Activated CD4-positive, CD25-positive, alpha-beta regulatory T cell treated with anti-CD3 and anti-CD28 coated beads, Interleukin-2, amount 50 U/mL, for 72 hours (primary cell): ENCODE results near the gene GPR155.
A peak's percentile ranks its signal among the peaks of the same experiment; 100 is the strongest.

Source experiments
- DNase-seq: peaks from one replicate; pipeline ENCODE4 v3.0.0; 2021

The GPR155 gene

GRCh38 chr2:174486563-174487107, at the start of gene GPR155:
Gene GPR155, minus strand, starts transcription at chr2:174487029. Its CDS starts 5,073 bp downstream, at chr2:174481956.
- no peak for DNase-seq

- no peak for DNase-seq
Measured at GRCh38 chr2:174535757-174536703, 49.2 kb upstream of the GPR155 start.

GRCh38 chr2:174535083-174535482, 48.3 kb upstream of the GPR155 start:
- DNase-seq = no peak

- no peak for DNase-seq
Measured at GRCh38 chr2:174529916-174530315, 43.1 kb upstream of the GPR155 start.

GRCh38 chr2:174527959-174528358, 41.1 kb upstream of the GPR155 start:
- no peak for DNase-seq

GRCh38 chr2:174527101-174527721, 40.4 kb upstream of the GPR155 start:
- no peak for DNase-seq

GRCh38 chr2:174524527-174524926, 37.7 kb upstream of the GPR155 start:
- DNase-seq = no peak

- no peak for DNase-seq
Measured at GRCh38 chr2:174522553-174522952, 35.7 kb upstream of the GPR155 start.

- DNase-seq = no peak
Measured at GRCh38 chr2:174518395-174518794, 31.6 kb upstream of the GPR155 start.

GRCh38 chr2:174516501-174517378, 29.9 kb upstream of the GPR155 start:
- DNase-seq = no peak

GRCh38 chr2:174512345-174512744, 25.5 kb upstream of the GPR155 start:
- no peak for DNase-seq

GRCh38 chr2:174511580-174512260, 24.9 kb upstream of the GPR155 start:
- DNase-seq = no peak

- no peak for DNase-seq
Measured at GRCh38 chr2:174510583-174511189, 23.9 kb upstream of the GPR155 start.

GRCh38 chr2:174503161-174503809, 16.5 kb upstream of the GPR155 start:
- no peak for DNase-seq

- no peak for DNase-seq
Measured at GRCh38 chr2:174499371-174499770, 12.5 kb upstream of the GPR155 start.

- DNase-seq = no peak
Measured at GRCh38 chr2:174495365-174496012, 8.7 kb upstream of the GPR155 start.

- no peak for DNase-seq
Measured at GRCh38 chr2:174493549-174494331, 6.9 kb upstream of the GPR155 start.

- DNase-seq = peak; percentile 55
Measured at GRCh38 chr2:174492963-174493431, 6.2 kb upstream of the GPR155 start.

GRCh38 chr2:174491947-174492346, 5.1 kb upstream of the GPR155 start:
- no peak for DNase-seq

- DNase-seq = no peak
Measured at GRCh38 chr2:174490051-174490450, 3.2 kb upstream of the GPR155 start.
